HG03342 (cell line): ENCODE data around the gene SOX4.

Source experiments
- ATAC-seq: cut with Tn5 transposase; IDR thresholded peaks from one replicate; pipeline ENCODE4 v1.9.1; 2021; ENCODE audit warnings: mild to moderate bottlenecking, moderate library complexity; ENCODE audit not compliant: unreplicated experiment

Gene SOX4

GRCh38 chr6:21612067-21612745 is 18.7 kb downstream of the SOX4 start:
- ATAC-seq, result no peak

- ATAC-seq, result no peak
Measured at GRCh38 chr6:21613809-21614208, 20.3 kb downstream of the SOX4 start.

GRCh38 chr6:21614226-21614625 is 20.7 kb downstream of the SOX4 start:
- ATAC-seq, result no peak

- ATAC-seq, result no peak
Measured at GRCh38 chr6:21615504-21615903, 22.0 kb downstream of the SOX4 start.

- ATAC-seq, result no peak
Measured at GRCh38 chr6:21616005-21616404, 22.5 kb downstream of the SOX4 start.

- no peak for ATAC-seq
Measured at GRCh38 chr6:21625642-21626041, 32.1 kb downstream of the SOX4 start.

GRCh38 chr6:21626756-21627155 is 33.2 kb downstream of the SOX4 start:
- no peak for ATAC-seq

- no peak for ATAC-seq
Measured at GRCh38 chr6:21628160-21628559, 34.6 kb downstream of the SOX4 start.

- no peak for ATAC-seq
Measured at GRCh38 chr6:21633511-21634109, 40.1 kb downstream of the SOX4 start.

GRCh38 chr6:21634582-21634981 is 41.0 kb downstream of the SOX4 start:
- ATAC-seq, result no peak

- no peak for ATAC-seq
Measured at GRCh38 chr6:21636876-21637275, 43.3 kb downstream of the SOX4 start.

GRCh38 chr6:21639316-21639715 is 45.8 kb downstream of the SOX4 start:
- no peak for ATAC-seq
